Measurements from ENCODE around the gene CAP2.

Gene CAP2

DNA sequence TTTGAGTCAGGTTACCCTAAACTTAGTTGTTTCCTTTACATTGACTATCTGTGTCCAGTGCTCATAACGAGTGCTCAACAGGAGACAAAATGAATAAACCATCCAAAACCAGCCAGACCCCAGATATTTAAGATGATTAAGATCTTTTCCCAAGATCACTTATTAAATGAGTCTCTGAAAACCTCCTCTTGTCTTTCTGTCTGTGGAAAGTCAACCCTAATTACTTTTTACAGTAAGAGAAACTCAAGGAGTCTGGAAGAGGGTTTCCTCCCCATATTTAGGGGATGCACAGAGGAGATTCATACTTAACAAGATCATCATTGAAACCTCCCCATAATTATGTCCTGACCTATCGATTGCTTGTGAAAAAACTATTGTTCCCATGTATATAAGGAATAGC is 84.0 kb downstream of the CAP2 start:
- no peak for DNase-seq

DNA sequence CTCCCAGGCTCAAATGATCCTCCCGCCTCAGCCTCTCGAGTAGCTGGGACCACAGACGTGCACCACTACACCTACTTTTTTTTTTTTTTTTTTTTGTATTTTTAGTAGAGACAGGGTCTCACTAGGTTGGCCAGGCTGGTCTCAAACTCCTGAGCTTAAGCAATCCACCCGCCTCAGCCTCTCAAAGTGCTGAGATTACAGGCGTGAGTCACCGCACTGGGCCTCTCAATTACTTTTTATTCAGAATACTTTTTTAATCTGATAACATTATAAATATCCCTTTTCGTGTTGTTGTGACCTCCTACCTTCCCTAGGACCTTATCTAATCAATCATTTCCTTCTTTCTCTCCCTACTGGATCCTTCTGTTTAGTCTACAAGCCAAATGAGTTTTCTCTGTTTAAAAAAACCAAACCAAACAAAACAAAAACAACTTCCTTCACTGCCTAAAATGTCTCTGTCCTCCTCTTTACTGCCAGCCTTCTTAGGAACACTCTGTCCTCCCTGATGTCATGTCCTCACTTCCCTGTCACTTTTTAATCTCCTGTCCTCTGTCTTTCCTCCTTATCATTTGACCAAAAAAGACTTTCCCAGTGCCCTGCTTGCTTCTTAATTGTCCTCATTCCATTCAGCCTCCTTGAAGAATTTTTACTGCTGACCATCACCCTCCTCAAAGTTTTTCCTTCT is 85.0 kb downstream of the CAP2 start:
- DNase-seq: no peak

DNA sequence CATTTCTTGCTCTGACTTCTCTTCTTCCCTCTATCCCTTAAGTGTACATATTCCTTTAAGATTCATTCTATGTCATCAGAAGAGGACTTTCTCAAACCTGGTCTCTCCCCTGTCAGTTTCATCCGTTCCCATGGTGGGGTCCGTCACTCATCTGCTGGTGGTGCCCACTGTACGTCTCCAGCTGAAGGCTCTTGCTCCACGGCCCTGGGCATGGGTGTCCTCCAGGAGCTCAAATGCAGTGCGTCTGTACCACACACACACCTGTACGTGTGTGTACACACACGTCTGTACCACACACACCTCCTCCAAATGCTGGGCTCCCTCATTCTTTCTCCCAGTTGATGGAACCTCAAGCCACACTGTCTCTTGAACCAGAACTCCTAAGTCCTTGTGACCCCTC is 85.6 kb downstream of the CAP2 start:
- DNase-seq: no peak

DNA sequence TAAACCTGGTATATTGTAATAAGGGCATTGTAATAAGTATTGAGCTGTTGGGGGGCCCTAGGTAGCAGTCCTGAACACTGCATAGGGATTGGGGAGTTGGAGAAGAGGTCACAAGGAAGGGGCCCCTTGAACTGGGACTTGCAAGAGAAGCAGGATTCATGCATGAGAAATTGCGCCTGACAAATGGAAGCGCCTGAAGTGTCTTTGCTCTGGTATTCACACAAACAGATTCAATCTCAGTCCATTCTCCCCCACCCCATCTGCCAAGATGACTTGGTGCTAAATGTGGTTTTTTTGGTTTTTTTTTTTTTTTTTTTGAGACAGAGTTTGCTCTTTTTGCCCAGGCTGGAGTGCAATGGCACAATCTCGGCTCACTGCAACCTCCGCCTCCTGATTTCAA is 87.1 kb downstream of the CAP2 start:
- DNase-seq: no peak

DNA sequence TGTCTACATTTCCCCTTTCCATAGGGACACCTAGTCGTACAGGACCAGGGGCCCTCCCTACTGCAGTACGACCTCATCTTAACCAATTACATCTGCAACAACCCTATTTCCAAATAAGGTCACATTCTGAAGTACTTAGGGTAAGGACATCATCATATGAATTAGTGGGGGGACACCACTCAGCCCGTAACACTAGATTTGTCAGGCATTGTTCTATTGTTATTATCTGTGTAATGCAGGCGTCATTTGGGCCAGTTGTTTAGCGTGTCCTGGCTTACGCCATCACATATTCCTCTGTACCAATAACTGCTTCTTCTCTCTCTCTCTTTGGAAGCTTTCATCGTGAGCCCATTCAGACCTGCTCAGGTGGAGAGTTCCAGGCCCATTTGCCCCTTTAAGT is 89.3 kb downstream of the CAP2 start:
- DNase-seq: no peak

DNA sequence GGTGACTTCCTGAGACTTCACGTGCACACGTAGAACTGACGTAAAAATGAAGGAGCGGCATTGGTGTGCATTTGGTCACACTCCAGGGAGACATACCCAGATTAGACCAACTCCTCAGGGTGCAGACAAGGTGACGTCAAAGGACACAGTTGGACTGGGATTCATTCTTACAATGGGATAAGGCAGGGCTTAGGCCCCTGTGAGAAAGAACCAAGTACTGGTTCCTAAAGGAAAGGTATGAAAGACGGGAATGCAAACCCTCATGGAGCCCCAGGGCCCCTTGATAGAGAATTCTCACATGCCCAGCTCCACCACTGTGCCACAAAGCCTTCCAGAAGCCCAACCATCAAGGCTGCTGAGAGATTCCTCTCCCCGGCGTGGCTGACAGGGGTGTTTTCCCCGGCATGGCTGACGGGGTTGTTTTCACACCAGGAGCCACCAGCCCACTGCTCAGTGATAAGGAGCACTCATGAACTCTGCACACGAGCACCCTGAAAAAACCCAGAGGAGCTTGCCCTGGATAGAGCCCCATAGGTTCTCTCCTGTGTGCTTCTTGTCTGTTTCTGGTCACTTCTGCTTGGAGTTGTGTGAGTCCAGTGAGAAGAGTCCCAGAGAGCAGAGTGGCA is 90.1 kb downstream of the CAP2 start:
- no peak for DNase-seq

DNA sequence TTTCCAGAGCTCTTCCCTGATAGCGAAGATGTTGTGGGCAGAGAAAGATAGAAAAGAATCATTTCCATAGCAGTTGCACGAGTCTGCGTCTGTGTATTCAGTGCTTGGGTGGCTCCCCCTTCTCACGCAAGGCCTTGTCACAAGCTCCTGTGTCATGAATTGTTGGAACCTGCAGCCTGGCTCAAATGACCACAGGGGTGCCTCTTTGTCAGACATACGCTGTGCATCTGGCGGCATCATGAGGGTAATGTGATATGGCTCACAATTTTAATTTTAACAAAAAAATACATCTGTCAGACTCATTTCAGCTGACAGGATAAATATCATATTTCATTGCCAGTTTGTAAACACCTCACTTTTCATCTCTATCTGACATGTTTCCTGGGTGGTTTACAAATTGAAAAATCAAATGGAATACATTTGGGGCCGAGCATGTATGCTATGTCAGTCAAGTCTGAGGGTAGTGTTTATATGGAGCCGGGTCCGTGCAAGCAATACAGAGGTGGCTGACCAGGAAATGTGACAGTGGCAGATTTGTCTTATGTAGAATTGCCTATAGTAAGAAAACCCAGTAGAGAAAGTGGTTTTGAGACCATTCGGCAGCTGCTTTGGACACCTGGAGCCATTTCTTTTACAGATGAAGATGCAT is 90.9 kb downstream of the CAP2 start:
- no peak for DNase-seq

DNA sequence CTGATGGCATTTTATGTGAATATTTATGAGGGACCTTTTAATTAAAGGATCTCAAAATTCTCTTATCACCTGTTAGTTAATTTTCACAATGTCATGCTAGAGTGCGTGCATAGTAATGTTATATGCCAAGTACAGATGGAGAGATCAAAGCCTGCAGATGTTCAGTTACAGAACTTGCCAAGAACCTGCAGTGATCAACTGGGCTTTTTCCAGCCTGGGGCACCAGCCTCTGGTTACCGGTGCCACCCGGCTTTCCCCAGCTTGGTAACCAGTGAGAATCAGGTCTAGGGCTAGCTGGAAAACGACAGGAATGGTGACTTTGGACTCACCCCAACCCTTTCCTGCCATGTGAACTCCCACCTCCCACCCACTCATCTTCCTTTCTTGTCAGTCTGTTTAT is 91.8 kb downstream of the CAP2 start:
- no peak for DNase-seq

DNA sequence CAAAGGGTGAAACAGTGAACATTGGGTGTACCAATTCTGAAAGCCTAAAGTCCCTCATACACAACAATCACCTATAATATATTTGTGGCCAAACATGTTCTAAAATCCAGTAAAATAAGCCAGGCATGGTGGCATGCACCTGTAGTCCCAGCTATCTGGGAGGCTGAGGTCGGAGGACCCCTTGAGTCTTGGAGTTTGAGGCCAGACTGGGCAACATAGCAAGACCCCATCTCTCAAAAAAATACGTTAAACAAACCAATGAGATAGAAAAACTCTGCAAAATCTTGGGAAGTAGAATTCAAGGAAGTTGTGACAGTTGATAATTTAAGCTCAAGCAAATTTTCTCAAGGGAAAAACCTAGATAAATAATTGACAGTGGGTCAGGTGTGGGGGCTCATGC is 92.6 kb downstream of the CAP2 start:
- DNase-seq: no peak

DNA sequence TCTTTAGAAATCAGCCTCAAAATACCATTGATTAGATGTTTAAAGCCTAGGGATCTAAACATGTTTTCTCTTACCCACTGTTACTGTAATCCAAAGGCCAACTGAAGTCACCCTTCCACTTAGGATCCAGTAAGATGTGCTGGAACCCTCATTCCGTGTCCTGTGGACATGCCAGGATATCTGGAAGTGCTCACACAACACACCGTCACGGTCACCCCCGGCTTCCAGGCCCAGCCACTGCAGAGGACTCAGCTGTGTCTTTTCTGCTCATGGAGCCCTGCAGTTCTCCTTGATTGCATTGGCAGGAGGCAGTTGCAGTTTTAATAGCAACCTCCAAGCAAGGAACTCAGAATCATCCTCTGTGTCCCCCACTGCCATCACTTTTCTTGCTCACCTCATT is 93.3 kb downstream of the CAP2 start:
- no peak for DNase-seq

DNA sequence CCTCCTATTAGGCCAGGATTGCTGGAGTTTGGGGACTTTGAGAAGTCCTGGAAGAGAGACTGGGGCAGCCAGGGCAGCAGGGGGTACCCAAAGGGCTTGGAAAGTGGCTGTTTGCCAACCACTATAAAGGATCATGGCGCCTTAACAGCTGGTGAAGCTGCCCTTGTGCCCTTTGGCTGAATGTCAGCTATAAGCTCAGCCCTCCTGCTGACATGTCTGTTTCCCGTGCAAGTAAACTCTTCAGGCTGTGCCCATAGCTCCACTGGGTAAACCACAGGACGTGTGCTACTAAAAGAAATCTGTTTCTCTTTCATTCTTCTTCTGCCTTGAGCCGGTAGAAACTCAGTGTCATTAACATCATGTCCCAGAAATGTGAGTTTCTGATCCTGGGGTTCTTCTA is 97.3 kb downstream of the CAP2 start:
- no peak for DNase-seq

DNA sequence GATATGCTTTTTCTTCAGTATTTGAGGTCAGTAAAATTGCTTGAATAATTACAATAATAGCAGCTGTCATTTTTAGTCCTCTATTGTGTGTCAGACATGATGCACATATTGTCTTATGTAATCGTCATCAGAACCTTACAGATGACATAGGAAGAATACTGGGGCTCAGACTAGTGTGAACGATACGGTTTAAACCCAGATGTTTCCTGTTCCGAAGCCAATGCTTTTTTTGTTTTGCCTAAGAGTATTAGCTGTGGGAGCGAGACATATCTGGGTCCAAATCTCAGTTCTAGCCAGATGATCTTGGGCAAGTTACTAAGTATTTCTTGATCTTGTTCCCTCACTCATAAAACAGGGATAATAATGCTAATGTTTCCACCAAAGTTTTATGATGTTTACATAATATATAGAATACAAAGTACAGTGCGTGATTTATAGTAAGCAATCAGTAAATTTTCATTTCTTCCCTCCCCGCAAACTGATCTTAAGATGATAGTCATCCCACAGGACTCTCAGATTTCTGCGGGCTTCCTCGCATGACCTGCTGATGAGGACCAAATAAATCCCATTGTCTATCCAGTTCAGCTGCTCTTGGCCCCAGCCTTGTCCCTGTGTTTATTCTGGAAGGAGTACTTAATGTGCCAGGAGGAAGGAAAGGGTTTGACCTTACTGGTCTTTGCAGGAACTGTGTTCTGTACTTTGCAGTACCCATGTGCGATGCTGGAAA is 98.2 kb downstream of the CAP2 start:
- no peak for DNase-seq

DNA sequence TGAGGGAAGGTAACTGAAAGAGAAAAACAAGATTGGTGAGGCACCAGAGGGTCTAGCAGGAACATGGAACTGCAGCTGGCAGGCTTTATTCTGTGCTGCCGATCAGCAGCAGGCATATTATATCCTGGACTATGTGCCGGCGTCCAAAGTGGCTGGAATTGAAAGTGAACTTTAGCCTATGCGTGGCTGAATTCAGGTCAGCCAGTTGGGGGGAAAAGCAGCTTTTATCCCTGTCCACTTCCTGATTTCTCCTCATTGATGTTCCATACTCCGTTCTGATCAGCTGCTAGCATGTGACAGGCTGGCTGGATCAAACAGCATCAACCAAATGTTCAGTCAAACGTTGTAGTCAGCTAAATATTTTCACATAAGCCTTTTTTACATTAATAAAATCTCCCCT is 99.0 kb downstream of the CAP2 start:
- DNase-seq: no peak

DNA sequence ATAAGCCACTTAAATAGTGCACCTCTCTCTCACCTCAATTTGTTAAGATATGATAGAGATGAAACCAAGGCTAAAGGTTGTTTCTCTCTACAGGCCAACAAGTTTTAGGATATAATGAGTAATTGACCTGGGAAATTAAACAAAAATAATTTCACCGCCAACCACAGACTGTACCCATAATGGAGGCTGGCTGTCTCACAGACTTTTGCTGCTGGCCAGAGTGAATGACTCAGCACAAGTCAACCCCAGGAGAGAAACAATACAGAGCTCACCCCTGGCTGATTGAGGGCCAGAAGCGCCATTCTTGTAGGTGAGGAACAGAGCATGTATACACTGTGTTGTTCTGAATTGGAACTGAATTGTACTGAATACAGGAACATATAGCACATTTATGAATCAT is 99.9 kb downstream of the CAP2 start:
- DNase-seq: no peak

DNA sequence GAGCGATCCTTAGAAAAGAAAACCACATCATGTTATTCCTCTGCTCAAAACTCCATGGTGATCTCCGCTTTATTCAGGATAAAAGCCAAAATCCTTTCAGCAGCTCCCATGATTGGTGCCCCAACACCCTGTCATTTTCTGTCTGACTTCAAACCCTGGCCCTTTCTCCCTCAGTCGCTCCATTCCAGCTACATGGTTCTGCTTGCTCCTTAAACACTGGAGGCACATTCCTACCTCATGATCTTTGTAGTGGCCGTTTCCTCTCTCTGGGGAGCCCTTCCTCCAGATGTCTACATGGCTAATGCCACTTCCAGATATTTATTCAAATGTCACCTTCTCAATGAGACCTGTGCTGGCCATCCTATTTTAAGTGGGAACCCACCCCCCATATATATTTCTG is 100.8 kb downstream of the CAP2 start:
- DNase-seq: no peak

DNA sequence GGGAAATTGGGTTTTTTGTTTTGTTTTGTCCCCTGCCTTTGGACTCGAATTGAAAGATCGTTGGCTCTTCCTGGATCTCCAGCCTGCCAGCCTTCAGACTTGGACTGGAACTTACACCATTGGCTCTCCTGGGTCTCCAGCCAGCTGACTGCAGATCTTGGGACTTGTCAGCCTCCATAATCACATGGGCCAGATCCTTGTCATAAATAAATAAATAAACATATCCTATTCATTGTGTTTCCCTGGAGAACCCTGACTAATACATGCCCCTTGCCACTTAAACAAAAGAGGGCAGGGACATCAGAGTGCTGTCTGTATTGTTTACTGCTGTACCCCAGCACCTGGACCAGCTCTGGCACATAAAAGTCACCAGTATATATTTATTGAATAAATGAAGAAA is 101.5 kb downstream of the CAP2 start:
- DNase-seq: no peak

DNA sequence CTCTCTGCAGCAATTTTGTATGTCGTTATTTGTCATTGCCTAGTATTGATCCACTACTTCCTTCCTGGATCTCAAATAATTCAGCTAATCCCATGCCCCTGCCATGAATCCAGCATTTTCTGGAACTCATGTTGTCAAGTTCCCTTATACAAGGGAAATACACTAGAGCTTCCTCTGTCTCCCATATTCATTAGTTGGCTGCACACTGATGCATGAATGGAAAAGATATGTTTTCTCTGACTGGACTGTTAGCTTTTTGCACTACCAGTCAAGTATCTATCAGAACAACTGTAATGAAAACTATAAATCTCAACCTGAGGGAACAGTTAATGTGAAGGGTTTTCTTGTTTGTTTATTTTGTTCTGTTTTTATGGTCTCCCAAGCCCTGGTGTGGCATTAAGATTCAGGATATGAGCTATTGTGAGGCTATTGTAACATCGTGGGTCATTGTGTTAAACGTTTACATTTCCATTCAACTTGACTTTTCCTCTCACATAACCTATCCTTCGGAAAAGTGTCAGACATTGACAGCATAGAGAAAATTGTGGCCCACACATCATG is 104.2 kb downstream of the CAP2 start:
- DNase-seq: no peak

DNA sequence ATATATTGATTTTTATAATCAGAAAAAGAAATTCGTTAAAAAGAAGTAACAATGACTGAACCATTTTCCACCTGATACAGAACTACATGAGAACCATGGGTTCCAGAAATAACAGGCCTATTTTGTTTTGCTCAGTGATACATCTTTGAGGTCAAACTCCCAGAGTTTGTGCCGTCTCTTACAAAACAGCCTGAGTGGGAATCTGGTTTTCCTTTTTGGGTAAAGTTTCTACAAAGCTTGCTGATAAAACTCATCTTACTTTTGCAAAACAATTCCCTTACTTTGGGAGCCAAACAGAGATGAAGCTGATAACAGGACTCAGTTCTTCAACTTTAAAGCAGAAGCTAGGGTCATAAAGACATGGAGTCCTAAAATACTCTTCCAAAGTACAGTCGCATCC is 108.0 kb downstream of the CAP2 start:
- no peak for DNase-seq

DNA sequence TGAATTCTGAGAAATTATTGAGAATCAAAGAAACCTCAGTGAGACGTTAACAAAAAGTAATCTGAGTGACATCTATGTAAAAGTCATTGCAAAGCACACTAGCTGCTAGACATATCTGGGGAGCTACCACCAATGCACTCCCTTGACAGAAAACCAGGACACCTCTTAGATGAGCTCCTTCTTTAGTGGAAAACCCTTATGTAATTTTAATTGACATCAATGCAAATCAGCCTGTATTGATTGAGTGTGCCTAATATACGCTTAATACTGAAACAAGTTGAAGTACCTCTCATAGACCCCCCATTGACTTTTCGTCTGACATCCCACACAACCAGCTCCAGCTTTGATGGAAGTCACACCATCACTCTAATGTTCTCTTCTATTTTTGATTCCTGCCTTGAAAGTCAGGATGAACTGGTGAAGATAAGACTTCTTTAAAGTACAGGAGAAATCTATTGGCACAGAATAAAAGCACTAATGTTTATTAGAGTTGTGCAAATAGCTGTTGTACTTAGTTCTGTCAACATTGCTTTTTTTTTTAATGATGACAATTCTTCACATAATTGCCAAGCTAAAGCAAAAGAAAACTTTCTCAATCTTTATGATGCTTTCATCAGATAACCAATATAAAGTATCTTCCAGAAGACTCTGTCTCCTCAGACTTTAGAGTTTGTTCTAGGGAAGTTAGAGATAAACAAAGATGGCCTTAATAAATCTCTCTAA is 108.7 kb downstream of the CAP2 start:
- no peak for DNase-seq

DNA sequence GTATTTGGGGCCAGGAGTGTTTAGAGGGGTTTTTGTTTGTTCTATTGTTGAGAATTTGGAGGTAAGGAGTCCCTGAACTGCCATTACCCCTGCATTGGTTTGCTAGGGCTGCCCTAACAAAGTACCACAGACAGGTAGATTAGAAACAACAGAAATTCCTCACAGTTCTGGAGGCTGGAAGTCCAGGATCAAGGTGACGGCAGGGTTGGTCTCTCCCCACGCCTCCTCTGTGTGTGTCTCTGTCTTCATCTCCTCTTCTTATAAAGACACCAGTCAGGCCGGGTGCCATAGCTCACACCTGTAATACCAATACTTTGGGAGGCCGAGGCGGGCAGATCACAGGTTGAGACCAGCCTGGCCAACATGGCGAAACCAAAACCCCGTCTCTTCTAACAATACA is 109.7 kb downstream of the CAP2 start:
- DNase-seq: no peak

DNA sequence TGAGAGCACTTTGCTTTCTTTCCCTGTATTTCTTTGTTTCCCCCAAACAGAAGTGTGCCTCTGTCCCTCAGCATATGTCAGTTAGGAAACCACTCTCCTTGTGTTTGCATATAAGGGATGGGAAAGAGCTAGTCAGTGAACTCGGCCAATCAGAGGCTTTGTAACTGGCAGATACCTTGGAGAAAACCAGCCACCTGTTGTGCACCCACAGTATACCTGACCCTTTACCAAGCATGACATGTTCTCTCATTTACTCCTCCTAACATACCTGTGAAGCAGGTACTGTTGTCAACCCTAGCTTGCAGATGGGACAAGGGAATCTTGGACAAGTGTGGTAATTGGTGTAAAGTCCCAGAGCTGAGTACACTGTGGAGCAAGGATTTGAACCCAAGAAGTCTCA is 110.6 kb downstream of the CAP2 start:
- no peak for DNase-seq

DNA sequence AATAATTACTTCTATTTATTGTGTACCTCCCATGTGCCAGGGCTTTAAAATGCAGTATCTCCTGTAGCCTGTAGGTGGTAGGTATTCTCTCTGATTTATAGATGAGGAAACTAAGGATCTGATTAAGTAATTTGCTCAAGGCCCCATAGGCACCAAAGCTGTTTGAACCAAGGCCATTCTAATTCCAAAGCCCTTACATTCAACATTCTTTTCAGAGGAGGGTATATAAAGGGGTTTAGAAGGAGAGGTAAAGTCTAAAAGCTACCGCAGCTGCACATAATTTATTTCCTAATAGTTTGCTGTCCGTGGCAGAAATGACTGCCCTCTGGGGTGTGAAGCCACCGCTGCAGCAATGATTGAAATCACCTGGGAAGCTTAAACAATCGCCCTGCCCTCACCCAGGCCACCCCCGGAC is 111.7 kb downstream of the CAP2 start:
- no peak for DNase-seq

DNA sequence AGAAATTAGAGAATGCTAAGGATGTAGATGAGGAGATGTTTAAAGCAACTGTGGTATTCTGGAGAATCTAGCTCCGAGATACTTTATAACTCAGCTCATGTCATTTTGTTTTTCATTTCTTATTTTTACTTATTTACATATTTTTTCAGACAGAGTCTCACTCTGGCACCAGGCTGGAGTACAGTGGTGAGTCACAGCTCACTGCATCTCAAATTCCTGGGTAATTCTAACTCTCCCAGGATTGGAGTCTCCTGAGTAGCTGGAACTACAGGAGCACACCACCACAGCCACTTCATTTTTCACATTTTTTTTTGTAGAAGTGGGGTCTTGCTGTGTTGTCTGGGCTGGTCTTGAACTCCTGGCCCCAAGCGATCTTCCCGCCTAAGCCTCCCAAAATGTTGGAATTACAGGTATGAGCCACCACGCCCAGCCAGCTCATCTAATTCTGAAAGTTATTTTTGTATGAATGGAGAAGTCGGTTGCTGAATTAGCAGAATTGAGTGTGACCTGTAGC is 112.4 kb downstream of the CAP2 start:
- no peak for DNase-seq
